GM18526 (cell line): Measurements from ENCODE around the gene LAT.

ENCODE experiments used
- POLR2A ChIP-seq: IDR thresholded peaks from 3 replicates; pipeline ENCODE4 v1.6.1; 2011; ENCODE audit not compliant: insufficient read length; ENCODE audit errors: extremely low read depth

Gene LAT

GRCh38 chr16:28990375-28991040, 5.7 kb downstream of the LAT start:
- no peak for TF ChIP-seq POLR2A

- no peak for TF ChIP-seq POLR2A
Observed at GRCh38 chr16:28991687-28992086, 6.8 kb downstream of the LAT start.

DNA sequence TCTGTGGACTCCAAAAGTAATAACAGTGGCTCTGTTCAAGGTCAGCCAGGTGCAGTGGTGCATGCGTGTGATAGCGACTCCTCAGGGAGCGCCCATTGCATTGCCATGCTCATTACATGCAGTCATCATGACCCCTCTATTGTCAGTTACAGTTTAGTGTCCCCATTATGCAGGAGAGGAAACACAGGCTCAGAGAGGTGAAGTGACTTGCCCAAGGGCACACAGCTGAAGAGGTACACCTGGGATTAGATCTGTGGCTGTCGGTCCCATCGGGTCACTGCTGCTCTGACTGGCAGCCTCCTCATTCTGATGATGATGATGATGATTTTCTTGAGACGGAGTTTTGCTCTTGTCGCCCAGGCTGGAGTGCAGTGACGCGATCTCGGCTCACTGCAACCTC, 7.6 kb downstream of the LAT start:
- TF ChIP-seq POLR2A, result no peak

DNA sequence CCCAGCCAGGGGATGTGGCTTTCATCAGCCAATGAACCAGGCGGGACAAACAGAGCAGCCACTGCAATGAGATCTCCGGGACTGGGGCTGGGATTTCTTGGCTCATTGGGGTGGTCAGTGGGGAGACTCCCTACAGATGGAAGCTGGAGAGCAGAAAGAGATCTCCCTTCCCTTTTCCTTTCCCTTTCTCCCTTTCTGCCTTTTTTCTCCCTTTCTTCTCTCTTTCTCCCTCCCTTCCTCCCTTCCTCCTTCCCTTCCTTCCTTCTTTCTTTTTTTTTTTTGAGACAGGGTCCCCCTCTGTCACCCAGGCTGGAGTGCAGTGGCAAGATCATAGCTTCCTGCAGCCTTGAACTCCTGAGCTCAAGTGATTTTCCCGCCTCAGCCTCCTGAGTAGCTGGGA, 14.0 kb downstream of the LAT start:
- TF ChIP-seq POLR2A, result no peak

GRCh38 chr16:28999577-28999976, 14.7 kb downstream of the LAT start:
- TF ChIP-seq POLR2A, result no peak

DNA sequence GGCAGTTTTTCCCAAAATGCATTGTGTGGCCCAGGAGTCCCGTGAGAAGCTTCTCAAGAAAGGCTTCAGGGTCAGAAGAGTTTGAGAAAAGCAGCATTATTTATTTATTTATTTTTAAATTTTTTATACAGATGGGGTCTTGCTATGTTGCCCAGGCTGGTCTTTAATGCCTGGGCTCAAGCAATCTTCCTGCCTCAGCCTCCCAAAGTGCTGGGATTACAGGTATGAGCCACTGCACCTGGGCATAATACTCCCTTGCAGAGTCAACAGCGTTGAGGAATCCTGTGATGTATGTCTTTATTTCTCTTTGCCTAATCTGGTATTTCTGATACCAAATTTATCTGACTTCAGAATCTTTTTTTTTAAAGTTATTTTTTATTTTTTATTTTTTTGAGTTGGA, 15.2 kb downstream of the LAT start:
- no peak for TF ChIP-seq POLR2A

GRCh38 chr16:29007730-29008593, 23.1 kb downstream of the LAT start:
- TF ChIP-seq POLR2A, result no peak

DNA sequence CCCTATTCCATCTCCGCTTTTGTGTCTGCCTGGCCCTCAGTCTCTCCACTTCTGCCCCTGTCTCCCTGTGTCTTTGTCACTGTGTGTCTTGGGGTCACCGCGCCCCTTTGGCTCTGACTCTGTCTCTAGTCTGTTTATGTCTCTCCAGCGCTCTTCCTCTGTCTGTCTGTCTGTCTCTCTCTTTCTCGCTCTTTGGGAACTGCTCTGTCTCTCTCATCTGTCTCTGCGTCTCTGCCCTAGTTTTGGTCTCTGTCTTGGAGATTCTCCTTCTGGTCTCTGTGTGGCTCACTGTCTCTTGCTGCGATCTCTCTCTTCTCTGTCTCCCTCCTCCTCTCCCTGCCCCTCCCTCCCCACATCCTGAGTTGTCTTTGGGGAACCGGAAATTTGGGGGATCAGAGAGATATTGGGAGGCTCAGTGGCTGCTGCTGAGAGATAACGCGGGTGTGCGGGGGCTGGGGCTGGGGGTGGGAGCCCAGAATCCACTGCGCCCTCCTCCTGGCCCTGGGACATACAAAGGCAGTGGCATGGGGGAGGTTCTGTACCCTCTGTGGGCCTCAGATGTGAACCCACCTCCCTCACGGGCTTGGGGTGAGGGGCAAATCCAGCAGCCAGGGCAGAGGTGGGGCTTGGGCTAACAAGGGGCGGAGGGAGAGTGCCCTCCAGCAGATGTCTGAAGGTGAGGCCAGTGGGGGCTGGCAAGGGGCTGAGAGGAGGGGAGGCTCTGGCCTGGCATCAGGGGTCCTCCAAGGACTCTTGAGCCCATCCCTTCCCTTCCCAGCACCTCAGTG, 24.4 kb downstream of the LAT start:
- no peak for TF ChIP-seq POLR2A

- no peak for TF ChIP-seq POLR2A
Observed at GRCh38 chr16:29009838-29010166, 24.9 kb downstream of the LAT start.

DNA sequence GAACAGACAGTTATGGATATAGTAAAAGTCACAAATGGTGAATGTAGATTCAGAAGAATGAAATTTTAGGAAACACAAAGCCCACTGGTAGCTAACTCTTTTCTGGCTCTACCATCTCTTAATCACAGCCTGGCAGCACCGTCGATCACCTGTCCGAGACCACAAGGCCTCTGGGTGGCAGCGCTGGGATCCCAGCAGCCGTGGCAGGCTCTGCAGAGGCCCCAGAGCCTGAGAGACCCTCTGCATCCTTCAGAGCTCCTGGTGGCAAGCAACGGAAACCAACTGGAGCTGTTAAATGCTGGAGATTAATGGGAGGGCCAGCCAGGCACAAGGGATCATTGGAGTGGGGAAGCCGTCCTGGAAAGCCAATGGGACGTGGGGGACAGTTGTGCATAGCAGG, 26.3 kb downstream of the LAT start:
- TF ChIP-seq POLR2A, result no peak

GRCh38 chr16:29011851-29012250, 27.0 kb downstream of the LAT start:
- no peak for TF ChIP-seq POLR2A

DNA sequence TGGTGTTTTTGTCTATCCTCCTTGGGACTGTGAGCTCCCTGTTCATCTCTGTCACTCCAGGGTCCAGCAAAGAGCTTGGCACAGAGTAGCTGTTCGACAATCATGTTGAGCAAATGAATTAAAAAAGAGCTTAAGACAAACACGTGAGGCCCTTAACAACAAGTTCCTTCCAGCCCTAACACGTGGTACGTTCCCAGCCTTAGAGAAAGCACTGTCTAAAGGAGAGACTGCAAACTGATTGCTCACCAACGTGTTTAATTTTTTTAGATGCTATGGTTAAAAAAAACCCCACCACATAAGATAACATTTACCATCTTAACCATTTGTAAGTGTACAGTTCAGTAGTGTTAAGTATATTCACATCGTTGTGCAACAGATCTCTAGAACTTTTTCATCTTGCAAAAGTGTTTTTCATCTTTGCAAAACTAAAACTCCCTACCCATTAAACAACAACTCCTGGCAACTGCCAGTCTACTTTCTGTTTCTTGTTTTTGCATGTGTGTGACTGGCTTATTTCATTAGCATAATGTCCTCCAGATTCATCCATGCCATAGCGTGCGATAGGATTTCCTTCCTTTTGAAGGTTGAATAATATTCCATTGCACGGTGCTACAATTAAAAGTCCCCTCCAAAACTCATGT, 28.2 kb downstream of the LAT start:
- no peak for TF ChIP-seq POLR2A

DNA sequence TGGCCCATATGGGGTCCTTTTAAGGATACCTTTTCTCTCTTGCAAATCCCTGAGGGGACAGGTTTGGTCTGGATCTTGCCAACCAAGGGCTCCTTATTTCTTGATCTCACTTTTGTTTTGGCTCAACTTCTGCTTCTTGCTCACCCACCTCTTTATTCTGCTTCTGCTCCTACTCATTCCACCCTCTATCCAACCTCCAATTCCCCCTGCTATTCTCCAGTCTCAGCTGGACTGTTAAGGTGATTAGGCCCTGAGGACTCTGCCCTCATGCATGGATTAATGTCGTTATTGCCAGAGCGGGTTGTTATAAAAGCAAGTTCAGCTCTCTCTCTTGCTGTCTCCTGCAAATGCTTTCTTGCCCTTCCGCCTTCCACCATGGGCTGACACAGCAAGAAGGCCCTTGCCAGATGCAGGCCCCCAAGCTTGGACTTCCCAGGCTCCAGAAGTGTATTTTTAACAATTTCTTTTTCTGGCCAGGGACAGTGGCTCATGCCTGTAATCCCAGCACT, 29.8 kb downstream of the LAT start:
- TF ChIP-seq POLR2A, result no peak

GRCh38 chr16:29022196-29022595, 37.3 kb downstream of the LAT start:
- TF ChIP-seq POLR2A, result no peak
